B cell (primary cell): ENCODE results near the gene RBKS.

Experiments used
- EZH2 ChIP-seq: IDR thresholded peaks from 2 replicates; pipeline ENCODE4 v1.6.1; 2012; ENCODE audit warnings: borderline replicate concordance, low read depth, mild to moderate bottlenecking, moderate library complexity, low read length; ENCODE audit not compliant: insufficient read depth, poor library complexity, severe bottlenecking
- TF ChIP-seq, protein P1 (sequence below): fragments of 200-600 bp; IDR thresholded peaks from one replicate; pipeline ENCODE4 v1.8.0; 2022; ENCODE audit warnings: antibody characterized with exemption, mild to moderate bottlenecking

DNA sequence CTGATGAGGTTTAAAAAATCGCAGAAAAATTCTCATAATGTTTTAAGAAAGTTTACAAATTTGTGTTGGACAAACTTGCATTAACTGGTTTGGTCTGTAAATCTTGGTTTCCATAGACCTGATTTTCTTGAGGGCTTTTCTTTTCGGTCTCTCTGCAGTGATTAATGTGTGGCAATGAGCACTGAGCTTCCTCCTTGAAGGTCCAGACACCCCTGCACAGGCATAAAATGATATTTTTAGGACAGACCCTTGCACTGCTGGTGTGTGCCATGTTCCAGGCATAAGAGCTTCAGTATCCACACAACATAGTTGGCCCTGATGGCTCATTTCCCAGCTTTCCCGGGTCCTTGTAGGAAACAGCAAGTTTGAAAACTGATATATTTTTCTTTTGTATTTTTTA lies 85.0 kb downstream of the RBKS start:
- TF ChIP-seq, protein P1, sequence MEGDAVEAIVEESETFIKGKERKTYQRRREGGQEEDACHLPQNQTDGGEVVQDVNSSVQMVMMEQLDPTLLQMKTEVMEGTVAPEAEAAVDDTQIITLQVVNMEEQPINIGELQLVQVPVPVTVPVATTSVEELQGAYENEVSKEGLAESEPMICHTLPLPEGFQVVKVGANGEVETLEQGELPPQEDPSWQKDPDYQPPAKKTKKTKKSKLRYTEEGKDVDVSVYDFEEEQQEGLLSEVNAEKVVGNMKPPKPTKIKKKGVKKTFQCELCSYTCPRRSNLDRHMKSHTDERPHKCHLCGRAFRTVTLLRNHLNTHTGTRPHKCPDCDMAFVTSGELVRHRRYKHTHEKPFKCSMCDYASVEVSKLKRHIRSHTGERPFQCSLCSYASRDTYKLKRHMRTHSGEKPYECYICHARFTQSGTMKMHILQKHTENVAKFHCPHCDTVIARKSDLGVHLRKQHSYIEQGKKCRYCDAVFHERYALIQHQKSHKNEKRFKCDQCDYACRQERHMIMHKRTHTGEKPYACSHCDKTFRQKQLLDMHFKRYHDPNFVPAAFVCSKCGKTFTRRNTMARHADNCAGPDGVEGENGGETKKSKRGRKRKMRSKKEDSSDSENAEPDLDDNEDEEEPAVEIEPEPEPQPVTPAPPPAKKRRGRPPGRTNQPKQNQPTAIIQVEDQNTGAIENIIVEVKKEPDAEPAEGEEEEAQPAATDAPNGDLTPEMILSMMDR, result no peak
- no peak for TF ChIP-seq EZH2
